Lower lobe of right lung (tissue), 2 donors: Measurements from ENCODE around the gene EID3. TPM values are rescaled to one million over a fixed set of nuclear protein-coding genes. Genes with fewer than 3 reads are reported as not detected.
A peak's percentile ranks its signal among the peaks of the same experiment; 100 is the strongest.
"Not testable (repeated sequence)": the region's sequence is repeated elsewhere in the genome, so short reads cannot be mapped to it uniquely, and the experiment has no call there.

ENCODE experiments used
- ATAC-seq, 2 donors: fragments of 200-7000 bp; cut with Tn5 transposase; one replicate each; pipeline ENCODE4 v1.9.1; 2020 to 2022; ENCODE audit warnings: mild to moderate bottlenecking in 2 of 2, moderate library complexity in 2 of 2
- DNase-seq: peaks from one replicate; pipeline ENCODE4 v3.0.0-alpha.2; 2020
- H3K27ac ChIP-seq: fragments of 200-600 bp; one replicate; pipeline ENCODE4 v1.8.0; 2022
- H3K27me3 ChIP-seq: fragments of 200-600 bp; one replicate; pipeline ENCODE4 v1.8.0; 2022; ENCODE audit warnings: low read depth
- H3K36me3 ChIP-seq: fragments of 200-600 bp; one replicate; pipeline ENCODE4 v1.8.0; 2022; ENCODE audit warnings: mild to moderate bottlenecking
- H3K4me1 ChIP-seq: fragments of 200-600 bp; one replicate; pipeline ENCODE4 v1.8.0; 2022
- H3K4me3 ChIP-seq: fragments of 200-600 bp; one replicate; pipeline ENCODE4 v1.8.0; 2022; ENCODE audit warnings: mild to moderate bottlenecking
- H3K9me3 ChIP-seq: fragments of 200-600 bp; one replicate; pipeline ENCODE4 v1.8.0; 2022
- intact Hi-C: fragments of 100-400 bp; cut with DNase I; formaldehyde crosslinking; loops from one replicate; pipeline ENCODE4 v1.11.0; 2022
- long read RNA-seq: library from polyadenylated mRNA; unstranded; transcript quantifications from one replicate; pipeline ENCODE4 v2.0.0, GENCODE V29; 2021
- total RNA-seq: library from RNA; stranded (reverse); fragmentation: NEBNext Ultra II Directional; extraction: Animal tissue kit (Norgen Biotek cat#: 25700); gene quantifications from one replicate; pipeline ENCODE4 v1.2.1, GENCODE V29; 2021
- TF ChIP-seq, protein P1 (sequence below): fragments of 200-600 bp; IDR thresholded peaks from one replicate; pipeline ENCODE4 v1.8.0; 2022; ENCODE audit warnings: antibody characterized with exemption, mild to moderate bottlenecking
- donor health status: DM: no; HTN: yes; CAD: no; lungs with severe emphysema.

Gene EID3
- 3.3 TPM for total RNA-seq
- long read RNA-seq, partial matches to known transcripts, result 0 of 3 reads
- long read RNA-seq, other reads (novel, unspliced or antisense), result 0 of 3 reads

DNA sequence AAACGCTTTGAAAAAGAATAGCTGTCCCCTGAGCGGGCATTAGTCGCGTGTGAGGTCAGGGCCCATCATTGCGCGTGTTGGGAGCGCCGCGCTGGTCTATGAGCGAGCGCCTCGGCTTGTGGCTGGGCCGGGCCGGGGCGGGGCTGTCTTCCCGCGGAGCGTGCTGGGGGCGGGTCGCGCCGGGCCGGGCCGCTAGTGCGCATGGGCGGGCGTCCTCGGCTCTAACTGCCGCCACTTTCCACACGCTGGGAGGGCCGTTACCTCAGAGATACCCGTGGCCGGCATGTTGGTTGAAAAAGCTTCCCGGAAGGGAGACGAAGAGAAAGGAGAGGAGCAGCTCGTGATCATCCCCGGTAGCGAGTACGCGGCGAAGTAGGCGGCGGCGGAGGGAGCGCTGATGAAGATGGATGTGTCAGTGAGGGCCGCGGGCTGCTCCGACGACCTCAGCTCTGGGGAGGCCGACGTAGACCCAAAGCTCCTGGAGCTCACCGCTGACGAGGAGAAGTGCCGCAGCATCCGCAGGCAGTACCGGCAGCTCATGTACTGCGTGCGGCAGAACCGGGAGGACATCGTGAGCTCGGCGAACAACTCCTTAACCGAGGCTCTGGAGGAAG, at the start of gene EID3:
Gene EID3 (plus strand): TSS at position 202 of the 614 bp plus-strand sequence. CDS start 196 bp downstream, at position 398.
- Histone ChIP-seq H3K4me1 (peaks cover 54% of the 10 kb centered on the region), H3K4me3 (peak within 1 kb of the TSS; percentile 64), H3K27me3 (no peaks in the 10 kb centered on the region), H3K9me3 (no peaks in the 10 kb centered on the region), H3K36me3 (peaks cover 18% of the 10 kb centered on the region), H3K27ac (peak within 1 kb of the TSS; percentile 76)
- TF ChIP-seq, protein P1, sequence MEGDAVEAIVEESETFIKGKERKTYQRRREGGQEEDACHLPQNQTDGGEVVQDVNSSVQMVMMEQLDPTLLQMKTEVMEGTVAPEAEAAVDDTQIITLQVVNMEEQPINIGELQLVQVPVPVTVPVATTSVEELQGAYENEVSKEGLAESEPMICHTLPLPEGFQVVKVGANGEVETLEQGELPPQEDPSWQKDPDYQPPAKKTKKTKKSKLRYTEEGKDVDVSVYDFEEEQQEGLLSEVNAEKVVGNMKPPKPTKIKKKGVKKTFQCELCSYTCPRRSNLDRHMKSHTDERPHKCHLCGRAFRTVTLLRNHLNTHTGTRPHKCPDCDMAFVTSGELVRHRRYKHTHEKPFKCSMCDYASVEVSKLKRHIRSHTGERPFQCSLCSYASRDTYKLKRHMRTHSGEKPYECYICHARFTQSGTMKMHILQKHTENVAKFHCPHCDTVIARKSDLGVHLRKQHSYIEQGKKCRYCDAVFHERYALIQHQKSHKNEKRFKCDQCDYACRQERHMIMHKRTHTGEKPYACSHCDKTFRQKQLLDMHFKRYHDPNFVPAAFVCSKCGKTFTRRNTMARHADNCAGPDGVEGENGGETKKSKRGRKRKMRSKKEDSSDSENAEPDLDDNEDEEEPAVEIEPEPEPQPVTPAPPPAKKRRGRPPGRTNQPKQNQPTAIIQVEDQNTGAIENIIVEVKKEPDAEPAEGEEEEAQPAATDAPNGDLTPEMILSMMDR, result no peak
- peak; percentile 93 for DNase-seq
- ATAC-seq, result peak; percentile 100
- intact Hi-C loops, result no loop called here

- no peak overlapping the region for H3K27ac ChIP-seq
- TF ChIP-seq, protein P1, result no peak
- no peaks in the 10 kb centered on the region for H3K4me1 ChIP-seq
- ATAC-seq (no peak), DNase-seq (no peak)
- H3K9me3 ChIP-seq, result no peaks in the 10 kb centered on the region
- no peaks in the 10 kb centered on the region for H3K27me3 ChIP-seq
- intact Hi-C loops, result no loop called here
- H3K4me3 ChIP-seq, result no peak overlapping the region
- no peaks in the 10 kb centered on the region for H3K36me3 ChIP-seq
Observed at GRCh38 chr12:104257913-104258472, 45.5 kb upstream of the EID3 start.

DNA sequence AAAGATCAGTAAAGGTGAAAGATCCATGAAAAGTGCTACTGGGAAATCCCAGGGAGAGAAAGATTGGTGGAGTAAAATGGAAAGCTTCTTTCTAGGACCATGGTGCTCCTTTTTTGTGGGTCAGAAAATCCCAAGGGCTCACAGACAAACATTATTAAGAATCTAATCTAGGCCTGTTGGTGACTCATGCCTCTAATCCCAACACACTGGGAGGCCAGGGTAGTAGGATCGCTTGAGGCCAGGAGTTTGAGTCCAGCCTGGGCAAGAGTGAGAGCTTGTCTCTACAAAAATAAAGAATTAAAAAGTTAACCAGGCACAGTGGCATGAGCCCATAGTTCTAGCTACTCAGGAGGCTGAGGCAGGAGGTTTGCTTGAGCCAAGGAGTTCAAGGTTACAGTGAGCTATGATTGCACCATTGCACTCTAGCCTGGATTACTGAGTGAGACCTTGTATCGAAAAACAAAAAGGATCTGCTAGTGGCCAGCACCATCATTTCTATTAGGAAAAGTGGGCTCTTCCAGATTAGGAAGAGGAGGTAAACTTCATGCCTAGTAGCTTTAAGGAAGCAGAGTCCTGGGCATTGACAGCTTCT, 45.0 kb upstream of the EID3 start:
- Histone ChIP-seq H3K4me3 (no peak overlapping the region), H3K27ac (no peak overlapping the region), H3K4me1 (no peaks in the 10 kb centered on the region), H3K9me3 (no peaks in the 10 kb centered on the region), H3K36me3 (no peaks in the 10 kb centered on the region), H3K27me3 (no peaks in the 10 kb centered on the region)
- no peak for DNase-seq
- TF ChIP-seq, protein P1, result no peak
- ATAC-seq, result no peak
- intact Hi-C loops, result no loop called here

- DNase-seq (no peak), ATAC-seq (no peak)
- Histone ChIP-seq H3K4me3 (no peak overlapping the region), H3K27me3 (no peaks in the 10 kb centered on the region), H3K27ac (no peak overlapping the region), H3K4me1 (no peaks in the 10 kb centered on the region), H3K36me3 (no peaks in the 10 kb centered on the region), H3K9me3 (no peaks in the 10 kb centered on the region)
- TF ChIP-seq, protein P1, result no peak
- intact Hi-C loops, result no loop called here
Observed at GRCh38 chr12:104263026-104263425, 40.5 kb upstream of the EID3 start.

DNA sequence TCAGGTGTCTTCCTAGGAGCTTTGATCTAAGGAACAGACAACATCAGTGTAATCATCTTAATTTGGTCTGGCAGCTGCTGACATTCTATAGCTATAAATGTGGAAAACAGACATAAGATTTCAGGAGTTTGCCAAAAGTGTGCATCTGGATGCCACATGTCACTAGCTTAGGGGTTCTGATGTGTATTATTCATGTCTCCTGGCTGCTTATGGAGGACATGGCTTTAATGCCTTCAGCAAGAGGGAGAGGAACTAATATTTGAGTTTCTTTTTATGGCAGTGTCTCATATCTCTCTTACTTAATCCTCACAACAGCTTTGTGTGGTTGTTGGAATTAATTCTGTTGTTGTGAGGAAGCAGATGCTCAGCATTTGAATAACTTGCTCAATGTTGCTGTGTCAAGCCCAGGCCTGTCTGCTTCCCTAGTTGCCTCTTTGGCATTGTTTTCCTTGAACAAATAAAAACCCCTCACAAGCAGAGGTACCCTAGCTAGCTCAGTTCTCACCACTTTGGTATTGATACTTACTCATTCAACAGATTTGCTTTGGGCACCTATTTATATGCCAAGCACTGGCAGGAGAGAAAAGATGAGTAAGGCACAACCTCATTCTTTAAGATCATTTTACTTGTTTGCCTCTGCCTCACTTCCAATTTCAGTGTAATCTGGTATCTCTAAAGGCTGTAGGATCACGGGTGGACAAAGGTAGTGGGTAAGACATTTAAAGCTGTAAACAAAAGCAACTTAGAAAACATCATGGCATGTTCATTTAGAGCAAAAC, 39.8 kb upstream of the EID3 start:
- no peaks in the 10 kb centered on the region for H3K9me3 ChIP-seq
- no peak overlapping the region for H3K27ac ChIP-seq
- no peak overlapping the region for H3K4me3 ChIP-seq
- TF ChIP-seq, protein P1, result no peak
- H3K27me3 ChIP-seq, result no peaks in the 10 kb centered on the region
- intact Hi-C loops, result no loop called here
- ATAC-seq (no peak), DNase-seq (no peak)
- H3K36me3 ChIP-seq, result no peaks in the 10 kb centered on the region
- H3K4me1 ChIP-seq, result no peaks in the 10 kb centered on the region

- ATAC-seq, H3K9me3 ChIP-seq, intact Hi-C loops, H3K27ac ChIP-seq, H3K4me3 ChIP-seq, DNase-seq, H3K4me1 ChIP-seq, H3K27me3 ChIP-seq, H3K36me3 ChIP-seq: not testable (repeated sequence)
Observed at GRCh38 chr12:104265436-104265835, 38.1 kb upstream of the EID3 start.
